Body of pancreas (tissue), 4 donors: ENCODE results near the gene SEC11A. TPM values are rescaled to one million over a fixed set of nuclear protein-coding genes. Genes with fewer than 3 reads are reported as not detected.
A peak's percentile ranks its signal among the peaks of the same experiment; 100 is the strongest.

ENCODE experiments used
- ATAC-seq: fragments of 150-250 bp; one replicate; pipeline ENCODE4 v1.9.1; 2016
- DNase-seq, 4 donors: peaks; one replicate each; pipeline ENCODE4 v3.0.0-alpha.2; 2019
- H3K27ac ChIP-seq, 4 donors: fragments of 200-600 bp; sonication (generic); 1 replicate in 3 of 4; 2 replicates in 1 of 4; pipeline versions ENCODE4 v1.5.1 to v1.6.1; 2016 to 2019; ENCODE audit warnings: mild to moderate bottlenecking in 1 of 4, mixed read lengths in 1 of 4, moderate library complexity in 1 of 4
- H3K27me3 ChIP-seq, 2 donors: fragments of 200-600 bp; sonication (generic); one replicate each; pipeline ENCODE4 v1.6.0; 2016; ENCODE audit warnings: mild to moderate bottlenecking in 1 of 2
- H3K36me3 ChIP-seq, 2 donors: fragments of 200-600 bp; sonication (generic); replicated peaks in 1 of 2; 2 replicates each; pipeline ENCODE4 v1.5.1; 2016; ENCODE audit warnings: low read depth in 2 of 2; ENCODE audit not compliant: insufficient read depth in 1 of 2
- H3K4me1 ChIP-seq: fragments of 200-600 bp; sonication (generic); one replicate; pipeline ENCODE4 v1.6.0; 2016
- H3K4me3 ChIP-seq, 2 donors: fragments of 200-600 bp; sonication (generic); 1 replicate in 1 of 2; 2 replicates in 1 of 2; pipeline ENCODE4 v1.5.1; 2016 to 2019
- H3K9me3 ChIP-seq, 3 donors: fragments of 200-600 bp; sonication (generic); 1 replicate in 2 of 3; 2 replicates in 1 of 3; pipeline ENCODE4 v1.5.1; 2016
- POLR2A ChIP-seq, 3 donors: fragments of 450-650 bp; IDR thresholded peaks; one replicate each; pipeline ENCODE4 v1.6.1; 2016; ENCODE audit warnings: antibody characterized with exemption in 3 of 3, mild to moderate bottlenecking in 2 of 3
- WGBS, 2 donors: methylation state at CpG; one replicate each; pipeline ENCODE4 v1.1.5; 2017; 5-methylcytosine and 5-hydroxymethylcytosine counted together
- intact Hi-C: fragments of 100-400 bp; cut with DNase I; formaldehyde crosslinking; loops from one replicate; pipeline ENCODE4 v1.15.1; 2023
- total RNA-seq, 2 donors: library from RNA; depleted of rRNA; stranded (reverse); fragments of >200 nt; gene quantifications; one replicate each; pipeline ENCODE4 v1.1.0, GENCODE V29; 2016
- TF ChIP-seq, protein P1 (sequence below), 7 experiments: fragments of 450-650 bp in 4 of 7; fragments of 200-600 bp in 3 of 7; sonication (generic) in 3 of 7; IDR thresholded peaks; one replicate each; pipeline ENCODE4 v1.5.1; 2016 to 2019; ENCODE audit warnings: antibody characterized with exemption in 7 of 7

Gene SEC11A
- total RNA-seq, 2 donors from 2014 or later: 83.8 to 89.3 TPM

- 91 to 95% methylated on average over 6 of the region's 6 CpGs for WGBS, 2 donors
- no peaks in the 10 kb centered on the region for H3K27me3 ChIP-seq
- no peaks in the 10 kb centered on the region for H3K4me1 ChIP-seq
- intact Hi-C loops: no loop called here
- ATAC-seq (no peak), DNase-seq (no peak)
- H3K9me3 ChIP-seq: no peaks in the 10 kb centered on the region
- no peak overlapping the region for H3K27ac ChIP-seq
- TF ChIP-seq, protein P1, sequence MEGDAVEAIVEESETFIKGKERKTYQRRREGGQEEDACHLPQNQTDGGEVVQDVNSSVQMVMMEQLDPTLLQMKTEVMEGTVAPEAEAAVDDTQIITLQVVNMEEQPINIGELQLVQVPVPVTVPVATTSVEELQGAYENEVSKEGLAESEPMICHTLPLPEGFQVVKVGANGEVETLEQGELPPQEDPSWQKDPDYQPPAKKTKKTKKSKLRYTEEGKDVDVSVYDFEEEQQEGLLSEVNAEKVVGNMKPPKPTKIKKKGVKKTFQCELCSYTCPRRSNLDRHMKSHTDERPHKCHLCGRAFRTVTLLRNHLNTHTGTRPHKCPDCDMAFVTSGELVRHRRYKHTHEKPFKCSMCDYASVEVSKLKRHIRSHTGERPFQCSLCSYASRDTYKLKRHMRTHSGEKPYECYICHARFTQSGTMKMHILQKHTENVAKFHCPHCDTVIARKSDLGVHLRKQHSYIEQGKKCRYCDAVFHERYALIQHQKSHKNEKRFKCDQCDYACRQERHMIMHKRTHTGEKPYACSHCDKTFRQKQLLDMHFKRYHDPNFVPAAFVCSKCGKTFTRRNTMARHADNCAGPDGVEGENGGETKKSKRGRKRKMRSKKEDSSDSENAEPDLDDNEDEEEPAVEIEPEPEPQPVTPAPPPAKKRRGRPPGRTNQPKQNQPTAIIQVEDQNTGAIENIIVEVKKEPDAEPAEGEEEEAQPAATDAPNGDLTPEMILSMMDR (IDR thresholded peaks at IDR 0.05): no peak
- no peak for TF ChIP-seq POLR2A (IDR thresholded peaks at IDR 0.05)
- no peak overlapping the region for H3K4me3 ChIP-seq
- no peaks in the 10 kb centered on the region for H3K36me3 ChIP-seq
These were observed 11.5 kb upstream of the SEC11A start for GRCh38 chr15:84727429-84727828.

DNA sequence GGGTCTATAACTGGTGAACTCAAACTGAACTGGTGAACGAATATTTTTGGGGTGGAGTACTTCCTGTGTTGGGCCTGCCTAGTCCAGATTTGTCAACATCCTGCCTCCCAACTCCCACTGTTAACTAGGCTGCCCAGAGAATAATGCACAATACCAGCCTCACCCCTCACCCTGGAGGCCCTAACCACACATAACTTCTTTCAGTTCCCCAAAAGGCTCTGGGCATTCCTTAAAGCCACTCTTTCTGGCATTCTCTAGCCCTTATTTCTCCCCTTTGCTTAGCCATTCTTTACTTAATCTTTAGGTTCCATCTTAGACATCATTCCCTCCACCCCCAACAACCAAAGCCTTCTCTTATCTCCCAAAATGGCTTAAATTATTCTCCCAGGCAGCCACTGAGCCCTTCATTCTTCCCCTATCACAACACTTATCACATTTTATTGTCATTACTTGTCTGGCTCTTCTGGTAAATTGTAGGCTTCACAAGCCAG is 9.1 kb upstream of the SEC11A start:
- no peak overlapping the region for H3K4me3 ChIP-seq
- H3K4me1 ChIP-seq: no peaks in the 10 kb centered on the region
- WGBS, 2 donors: 37 to 56% methylated on average over 1 of the region's 1 CpG
- ATAC-seq (no peak), DNase-seq (peak in 1 of 4 donors; percentile 48)
- H3K27ac ChIP-seq: peak overlapping the region in 1 of 4 donors; percentile 19
- no peaks in the 10 kb centered on the region for H3K27me3 ChIP-seq
- H3K9me3 ChIP-seq: no peaks in the 10 kb centered on the region
- no peaks in the 10 kb centered on the region for H3K36me3 ChIP-seq
- intact Hi-C loops: no loop called here
- TF ChIP-seq, protein P1 (IDR thresholded peaks at IDR 0.05): no peak
- no peak for TF ChIP-seq POLR2A (IDR thresholded peaks at IDR 0.05)

DNA sequence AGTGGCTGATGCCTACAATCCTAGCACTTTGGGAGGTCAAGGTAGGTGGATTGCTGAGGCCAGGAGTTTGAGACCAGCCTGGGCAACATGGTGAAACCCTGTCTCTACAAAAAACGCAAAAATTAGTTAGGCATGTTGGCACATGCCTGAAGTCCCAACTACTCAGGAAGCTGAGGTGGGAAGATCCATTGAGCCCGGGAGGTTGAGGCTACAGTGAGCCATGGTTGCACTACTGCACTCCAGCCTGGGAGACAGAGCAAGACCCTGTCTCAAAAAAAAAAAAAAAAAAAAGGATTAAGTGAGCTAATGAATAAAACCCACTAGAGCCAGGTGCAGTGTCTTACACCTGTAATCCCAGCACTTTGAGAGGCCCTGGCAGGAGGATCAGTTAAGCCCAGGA is 6.7 kb upstream of the SEC11A start:
- WGBS, 2 donors: 69 to 86% methylated on average over 2 of the region's 2 CpGs
- intact Hi-C loops: no loop called here
- no peaks in the 10 kb centered on the region for H3K9me3 ChIP-seq

DNA sequence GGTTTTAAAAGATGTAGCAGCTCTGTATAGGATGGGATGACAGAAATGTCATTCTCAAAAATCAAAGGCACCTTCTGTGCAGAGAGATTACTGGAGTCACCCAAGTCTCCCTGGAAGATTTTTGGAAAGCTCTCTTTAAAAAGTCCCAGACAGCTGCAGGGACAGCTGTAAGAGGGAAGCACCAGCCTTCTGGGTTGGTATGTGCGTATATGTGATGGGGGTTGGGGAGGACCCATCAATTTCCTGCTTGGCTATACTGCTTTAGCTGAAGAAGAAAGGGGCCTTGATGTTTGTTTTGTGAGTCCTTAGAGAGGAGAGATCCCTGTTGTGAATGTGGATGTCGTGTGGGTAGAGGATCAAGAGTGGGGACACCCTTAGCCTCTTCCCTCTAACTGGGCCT is 5.4 kb upstream of the SEC11A start:
- Histone ChIP-seq H3K9me3 (no peaks in the 10 kb centered on the region), H3K27me3 (no peaks in the 10 kb centered on the region), H3K36me3 (no peaks in the 10 kb centered on the region), H3K4me3 (no peak overlapping the region), H3K4me1 (peaks cover 5% of the 10 kb centered on the region), H3K27ac (no peak overlapping the region)
- intact Hi-C loops: no loop called here
- WGBS, 2 donors: 65 to 76% methylated on average over 2 of the region's 2 CpGs
- no peak for ATAC-seq
- TF ChIP-seq, protein P1 (IDR thresholded peaks at IDR 0.05): no peak
- TF ChIP-seq POLR2A (IDR thresholded peaks at IDR 0.05): no peak
- no peak for DNase-seq

More for the DNA sequence above, 6.7 kb upstream of the SEC11A start:
- no peaks in the 10 kb centered on the region for H3K36me3 ChIP-seq
- ATAC-seq (no peak), DNase-seq (no peak)
- no peaks in the 10 kb centered on the region for H3K27me3 ChIP-seq
- H3K4me3 ChIP-seq: no peak overlapping the region
- H3K27ac ChIP-seq: no peak overlapping the region
- no peaks in the 10 kb centered on the region for H3K4me1 ChIP-seq
- TF ChIP-seq, protein P1 (IDR thresholded peaks at IDR 0.05): no peak
- TF ChIP-seq POLR2A (IDR thresholded peaks at IDR 0.05): no peak

DNA sequence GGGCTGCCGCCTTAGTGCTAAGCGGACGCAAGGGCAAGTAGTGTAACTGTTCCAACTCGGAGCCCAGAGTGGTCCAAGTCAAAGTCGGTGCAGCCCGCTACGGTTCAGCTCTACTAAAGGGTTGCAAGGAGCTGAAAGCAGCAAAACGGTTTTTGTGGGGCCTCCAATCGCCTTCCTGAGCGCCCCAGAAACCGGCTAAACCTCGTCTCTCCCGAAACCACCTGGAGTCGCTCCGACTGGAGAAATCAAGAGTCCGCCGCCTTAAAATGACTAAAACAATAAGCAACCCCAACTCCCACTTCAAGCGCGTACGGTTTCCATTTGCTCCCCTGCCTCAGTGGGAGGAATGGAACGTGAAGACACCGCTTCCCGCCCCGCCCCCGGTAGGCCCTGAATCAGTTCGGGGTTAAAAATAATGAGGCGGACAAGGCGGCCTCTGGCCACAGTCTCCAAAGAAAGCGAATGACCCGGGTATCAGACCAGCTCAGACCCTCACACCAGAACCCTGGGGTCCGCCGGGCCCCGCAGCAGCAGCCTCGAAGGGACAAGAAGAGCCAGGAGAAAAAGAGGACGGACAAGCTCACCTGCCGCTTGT is 401 bp downstream of the SEC11A start:
- 0 to 2% methylated on average over 25 to 35 of the region's 36 CpGs for WGBS, 2 donors
- intact Hi-C loops: no loop called here

More for the DNA sequence above, 401 bp downstream of the SEC11A start:
- Histone ChIP-seq H3K27ac (peak overlapping the region; percentile 82 to 94 (median 91)), H3K36me3 (no peaks in the 10 kb centered on the region), H3K27me3 (no peaks in the 10 kb centered on the region), H3K4me3 (peak overlapping the region; percentile 79 to 90), H3K4me1 (peaks cover 24% of the 10 kb centered on the region), H3K9me3 (no peaks in the 10 kb centered on the region)
- TF ChIP-seq, protein P1 (IDR thresholded peaks at IDR 0.05): no peak
- no peak for TF ChIP-seq POLR2A (IDR thresholded peaks at IDR 0.05)
- DNase-seq (peak; percentile 9 to 31 (median 22)), ATAC-seq (peak; percentile 1)
